ENCODE results near the gene SPATA1.

- TF ChIP-seq KAT8 (CRISPR knock-in tag; IDR thresholded peaks at IDR 0.05) (no peak), ZNF768 (CRISPR knock-in tag; IDR thresholded peaks at IDR 0.05) (no peak), KLF13 (CRISPR knock-in tag; IDR thresholded peaks at IDR 0.05) (no peak), ZBTB7A (CRISPR knock-in tag; IDR thresholded peaks at IDR 0.05) (no peak)
These were observed 26.2 kb upstream of the SPATA1 start for GRCh38 chr1:84479998-84480397.
